NCI-H2196 (cell line): Measurements from ENCODE around the gene PLIN3.
"Not testable (repeated sequence)": the region's sequence is repeated elsewhere in the genome, so short reads cannot be mapped to it uniquely, and the experiment has no call there.

Source experiments
- DNase-seq: peaks from one replicate; lab custom pipeline; 2025; ENCODE audit not compliant: unreplicated experiment; lab: John Stamatoyannopoulos, UW

PLIN3 gene, protein sequence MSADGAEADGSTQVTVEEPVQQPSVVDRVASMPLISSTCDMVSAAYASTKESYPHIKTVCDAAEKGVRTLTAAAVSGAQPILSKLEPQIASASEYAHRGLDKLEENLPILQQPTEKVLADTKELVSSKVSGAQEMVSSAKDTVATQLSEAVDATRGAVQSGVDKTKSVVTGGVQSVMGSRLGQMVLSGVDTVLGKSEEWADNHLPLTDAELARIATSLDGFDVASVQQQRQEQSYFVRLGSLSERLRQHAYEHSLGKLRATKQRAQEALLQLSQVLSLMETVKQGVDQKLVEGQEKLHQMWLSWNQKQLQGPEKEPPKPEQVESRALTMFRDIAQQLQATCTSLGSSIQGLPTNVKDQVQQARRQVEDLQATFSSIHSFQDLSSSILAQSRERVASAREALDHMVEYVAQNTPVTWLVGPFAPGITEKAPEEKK

DNA sequence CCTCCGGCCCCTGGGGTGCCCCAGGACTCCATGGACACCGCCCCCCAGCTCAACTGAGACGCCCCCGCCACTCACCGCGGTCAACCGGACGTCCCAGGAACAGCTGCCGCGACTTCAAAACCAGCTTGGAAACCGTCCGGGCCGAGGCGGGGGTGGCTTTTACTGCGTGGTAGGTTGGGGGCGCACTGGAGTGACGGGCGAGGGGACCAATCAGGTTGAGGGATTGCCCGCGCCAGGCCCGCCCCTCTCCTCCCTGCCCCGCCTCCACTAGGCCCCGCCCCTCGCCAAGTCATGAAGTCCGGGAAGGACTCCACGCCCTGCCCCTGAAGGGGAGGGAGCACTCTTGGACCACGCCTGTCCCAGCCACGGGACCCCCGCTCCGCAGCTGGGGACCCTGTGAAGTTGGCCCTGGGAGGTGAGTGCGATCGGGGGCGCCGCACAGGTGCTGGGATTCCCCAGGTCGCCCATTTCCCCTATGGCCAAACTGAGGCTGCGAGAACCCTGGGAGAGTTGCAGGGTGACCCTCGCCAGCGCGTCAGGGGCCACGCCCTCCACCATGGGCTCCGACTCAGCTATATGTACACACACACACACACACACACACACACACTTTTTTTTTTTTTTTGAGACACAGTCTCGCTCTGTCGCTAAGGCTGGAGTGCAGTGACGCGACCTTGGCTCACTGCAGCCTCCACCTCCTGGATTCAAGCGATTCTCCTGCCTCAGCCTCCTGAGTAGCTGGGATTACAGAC, at the start of gene PLIN3:
PLIN3 (minus strand) TSS at position 134 of the 752 bp plus-strand sequence. CDS start 6,273 bp downstream, outside the sequence.
- DNase-seq: peak; percentile 78

DNA sequence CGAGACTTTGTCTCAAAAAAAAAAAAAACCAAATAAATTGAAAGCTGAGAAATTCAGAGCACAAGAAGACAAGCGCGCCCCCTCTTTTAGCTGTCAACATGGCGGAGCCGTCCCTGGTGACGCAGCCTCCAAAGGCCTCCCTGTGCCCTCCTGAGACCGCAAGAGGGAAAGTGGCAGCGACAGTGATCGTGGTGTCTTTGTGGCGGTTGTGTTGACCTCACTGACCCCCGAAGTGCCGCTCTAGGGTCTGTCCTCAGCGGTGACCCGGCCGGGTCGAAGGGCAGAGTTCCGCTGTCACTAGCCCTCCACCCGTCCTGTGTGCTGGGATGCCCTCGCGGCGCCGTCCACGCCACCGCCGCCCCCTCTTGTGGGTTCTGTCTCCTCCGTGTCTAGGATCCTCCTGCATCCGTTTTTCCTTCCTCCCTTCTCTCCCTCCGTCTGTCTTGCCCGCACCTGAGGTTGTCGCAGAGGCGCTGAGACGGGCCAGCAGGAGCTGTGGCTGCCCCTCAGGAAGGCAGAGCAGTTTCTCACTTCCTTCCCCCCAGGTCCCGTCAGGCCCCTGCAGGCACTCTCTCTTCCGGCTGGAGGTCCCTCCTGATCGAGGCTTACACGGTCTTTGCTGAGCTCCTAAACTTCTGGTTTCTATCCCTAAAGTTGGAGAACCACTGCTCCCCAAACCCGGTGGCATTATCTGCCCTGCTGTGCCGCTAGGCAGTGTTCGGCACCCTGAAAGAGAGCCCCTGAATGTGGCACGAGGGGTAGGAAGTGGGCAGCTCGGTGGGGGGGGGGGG, 49.0 kb upstream of the PLIN3 start:
- DNase-seq: no peak

DNA sequence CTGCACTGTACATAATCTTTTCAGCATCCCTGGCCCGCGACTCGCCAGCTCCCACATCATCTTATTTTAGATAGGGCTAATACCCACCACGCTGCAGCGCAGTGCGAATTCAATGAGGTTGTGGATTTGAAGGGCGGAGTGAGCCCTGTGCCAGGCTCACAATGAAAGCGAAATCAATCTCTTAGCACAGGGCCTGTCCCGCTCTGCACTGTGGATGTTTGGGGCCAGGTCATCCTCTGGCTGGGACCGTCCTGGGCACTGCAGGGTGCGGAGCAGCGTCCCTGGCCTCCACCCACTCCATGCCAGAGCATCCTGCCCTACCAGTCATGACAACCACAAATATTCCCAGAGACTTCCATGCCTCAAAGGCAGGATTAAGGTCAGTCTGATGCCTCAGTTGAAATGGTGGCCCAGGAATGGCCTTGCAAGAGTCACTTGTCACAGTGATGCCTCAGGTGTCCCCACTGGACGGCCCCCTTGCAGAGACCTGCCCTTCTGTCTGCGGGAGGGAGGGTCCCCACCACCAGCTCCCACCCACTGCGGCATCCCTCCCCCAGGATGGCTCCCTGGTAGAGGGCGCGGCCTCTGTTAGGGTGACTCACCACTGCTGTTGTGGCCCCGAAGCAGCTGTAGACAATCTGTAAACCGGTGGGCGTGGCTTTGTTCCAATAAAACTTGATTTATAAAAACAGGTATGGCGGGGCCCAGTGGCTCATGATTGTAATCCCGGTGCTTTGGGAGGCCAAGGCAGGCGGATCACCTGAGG, 47.5 kb upstream of the PLIN3 start:
- peak; percentile 18 for DNase-seq

DNA sequence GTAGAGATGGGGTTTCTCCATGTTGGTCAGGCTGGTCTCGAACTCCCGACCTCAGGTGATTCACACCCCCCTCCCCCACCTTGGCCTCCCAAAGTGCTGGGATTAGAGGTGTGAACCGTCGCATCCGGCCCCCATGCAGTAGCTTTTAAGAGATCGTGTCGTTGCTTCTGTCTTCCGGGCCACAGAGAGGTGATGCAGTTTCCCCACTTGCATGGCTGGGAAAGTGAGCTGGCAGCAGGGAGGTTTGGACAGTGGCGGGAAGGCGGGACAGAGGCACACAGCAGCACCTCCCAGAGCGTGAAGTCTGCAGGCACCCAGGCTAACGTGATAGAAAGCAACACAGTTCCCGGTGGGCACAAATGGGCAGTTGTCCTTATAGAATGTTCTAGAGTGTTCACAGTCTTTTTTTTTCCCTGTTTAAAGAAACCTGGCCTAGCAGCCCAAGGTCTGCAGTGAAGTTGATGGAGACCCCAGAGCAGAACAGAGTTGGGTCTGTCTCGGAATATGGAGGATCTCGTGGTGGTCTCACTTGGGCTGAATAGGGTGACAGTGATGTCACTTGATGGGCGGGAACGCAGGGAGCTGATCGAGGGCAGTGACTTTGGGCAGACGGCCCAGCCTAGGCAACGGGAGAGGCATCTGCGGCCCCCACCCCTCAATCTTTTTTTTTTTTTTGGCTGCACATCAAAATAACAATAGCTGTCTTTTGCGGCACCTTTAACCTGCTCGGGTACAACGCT, 46.7 kb upstream of the PLIN3 start:
- no peak for DNase-seq

DNA sequence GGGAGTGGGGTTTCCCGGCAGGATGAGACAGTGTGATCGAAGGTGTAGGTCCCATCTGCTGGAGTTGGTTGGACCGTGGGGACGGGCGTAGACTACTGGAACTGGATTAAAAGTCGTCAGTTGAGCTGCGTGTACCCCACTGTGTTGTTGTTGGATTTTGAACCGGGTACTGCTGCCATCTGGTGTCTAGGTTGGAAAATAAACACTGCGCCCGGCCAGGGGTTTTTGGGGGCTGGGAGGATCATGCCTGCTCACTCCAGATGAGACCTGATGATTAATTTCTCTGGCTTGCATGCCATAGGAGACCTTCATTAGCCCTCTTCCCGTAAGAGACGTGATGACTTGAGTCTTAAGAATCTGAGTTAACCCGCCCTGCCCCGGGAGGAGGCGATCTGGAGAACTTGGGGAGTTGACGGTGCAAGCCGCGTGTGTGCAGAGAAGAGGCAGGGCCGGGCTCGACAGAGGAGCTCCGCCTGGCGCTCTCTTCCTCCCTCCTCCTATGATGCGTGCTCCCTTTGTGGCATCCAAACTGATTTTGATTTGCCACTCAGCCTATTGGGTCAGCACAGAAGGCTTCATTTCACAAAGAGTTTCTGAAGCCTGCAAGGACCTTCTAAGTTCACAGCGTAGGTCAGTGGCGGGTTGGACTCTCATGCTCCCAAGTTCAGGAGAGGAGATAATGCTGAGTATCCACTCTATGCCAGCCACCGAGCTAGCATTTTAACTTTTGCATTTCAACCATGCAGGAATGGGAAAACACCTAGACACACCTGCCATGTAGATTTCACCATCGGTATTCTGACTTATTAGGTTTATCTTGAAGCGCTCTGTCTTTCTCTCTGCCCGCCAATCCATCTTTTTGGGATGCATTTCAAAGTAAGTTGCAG, 44.6 kb upstream of the PLIN3 start:
- peak; percentile 48 for DNase-seq

DNA sequence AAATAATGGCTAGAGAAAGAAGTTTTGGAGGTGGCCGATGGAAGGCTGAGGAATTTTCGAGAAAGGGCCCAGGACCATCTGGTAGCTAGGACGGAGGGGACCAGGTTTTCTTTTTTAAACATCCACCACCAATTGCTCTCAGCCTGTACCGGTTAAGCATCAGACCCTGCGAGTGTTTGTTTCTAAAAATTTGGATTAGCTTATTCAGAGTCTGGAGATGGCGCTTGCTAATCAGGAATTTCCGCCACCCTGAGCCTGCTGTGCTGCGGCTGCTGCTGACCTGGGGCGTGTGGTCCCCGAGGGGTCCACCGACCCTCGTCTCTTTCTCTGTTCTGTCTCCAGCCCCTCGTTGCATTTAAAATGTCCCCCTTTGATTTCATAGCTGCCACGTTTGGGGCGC, 43.8 kb upstream of the PLIN3 start:
- DNase-seq: no peak

DNA sequence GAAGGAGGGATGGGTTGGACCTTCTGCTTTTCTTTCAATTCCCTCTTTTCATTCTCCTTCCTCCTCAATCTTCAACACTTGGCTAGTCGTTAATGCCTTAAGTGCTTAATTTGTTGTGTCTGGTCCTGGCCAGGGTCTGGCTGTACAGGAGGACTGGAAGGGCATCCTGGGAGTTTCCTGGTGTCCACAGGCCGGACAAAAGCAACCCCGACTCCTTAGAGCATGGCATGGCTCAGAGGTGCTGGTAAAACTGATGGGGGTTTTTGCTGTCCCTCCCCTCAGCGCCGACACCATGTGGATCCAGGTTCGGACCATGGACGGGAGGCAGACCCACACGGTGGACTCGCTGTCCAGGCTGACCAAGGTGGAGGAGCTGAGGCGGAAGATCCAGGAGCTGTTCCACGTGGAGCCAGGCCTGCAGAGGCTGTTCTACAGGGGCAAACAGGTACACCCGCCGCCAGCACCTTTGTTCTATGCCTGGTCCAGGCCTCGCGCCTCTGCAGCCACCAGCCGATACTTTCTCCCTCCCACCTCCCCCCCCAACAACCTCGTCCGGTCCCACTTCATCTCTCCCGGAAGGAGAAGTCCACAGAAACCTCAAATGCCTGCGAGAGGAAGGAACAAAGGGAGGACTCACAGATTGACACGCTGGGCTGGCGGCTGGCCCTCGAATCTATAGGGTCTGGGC, 43.3 kb upstream of the PLIN3 start:
- no peak for DNase-seq

DNA sequence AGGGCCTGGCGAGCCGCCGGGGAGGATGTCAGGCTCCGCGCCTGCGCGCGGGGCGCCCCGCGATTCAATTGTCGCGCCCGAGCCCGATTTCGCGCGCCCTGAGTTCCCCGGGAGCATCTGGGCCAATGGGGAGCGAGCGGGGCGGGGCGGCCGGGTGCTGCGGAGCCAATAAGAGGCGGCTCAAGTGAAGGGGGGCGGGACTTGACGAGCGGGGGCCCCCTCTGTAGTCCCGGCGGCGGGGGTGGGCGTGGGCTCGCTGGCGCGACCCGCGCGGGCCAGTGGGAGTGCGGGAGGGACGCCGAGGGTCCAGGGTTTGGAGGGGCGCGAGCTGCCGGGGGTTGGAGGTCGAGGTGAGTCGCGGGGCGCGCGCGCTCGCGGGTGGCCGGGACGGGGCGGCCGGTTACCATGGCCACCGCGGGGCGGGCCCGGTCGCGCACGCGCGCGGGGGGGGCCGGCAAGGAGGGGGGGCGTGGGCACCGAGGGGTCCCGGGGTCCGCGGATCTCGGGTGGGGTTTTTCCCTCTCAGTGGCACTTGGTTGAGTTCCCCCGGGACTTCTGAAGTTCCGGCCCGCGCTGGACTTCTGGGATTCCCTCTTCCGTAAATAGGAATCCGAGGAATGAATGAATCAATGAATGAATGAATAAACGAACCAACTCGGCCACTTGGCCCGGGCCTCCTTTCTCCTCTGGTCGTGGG, 42.6 kb upstream of the PLIN3 start:
- peak; percentile 95 for DNase-seq

DNA sequence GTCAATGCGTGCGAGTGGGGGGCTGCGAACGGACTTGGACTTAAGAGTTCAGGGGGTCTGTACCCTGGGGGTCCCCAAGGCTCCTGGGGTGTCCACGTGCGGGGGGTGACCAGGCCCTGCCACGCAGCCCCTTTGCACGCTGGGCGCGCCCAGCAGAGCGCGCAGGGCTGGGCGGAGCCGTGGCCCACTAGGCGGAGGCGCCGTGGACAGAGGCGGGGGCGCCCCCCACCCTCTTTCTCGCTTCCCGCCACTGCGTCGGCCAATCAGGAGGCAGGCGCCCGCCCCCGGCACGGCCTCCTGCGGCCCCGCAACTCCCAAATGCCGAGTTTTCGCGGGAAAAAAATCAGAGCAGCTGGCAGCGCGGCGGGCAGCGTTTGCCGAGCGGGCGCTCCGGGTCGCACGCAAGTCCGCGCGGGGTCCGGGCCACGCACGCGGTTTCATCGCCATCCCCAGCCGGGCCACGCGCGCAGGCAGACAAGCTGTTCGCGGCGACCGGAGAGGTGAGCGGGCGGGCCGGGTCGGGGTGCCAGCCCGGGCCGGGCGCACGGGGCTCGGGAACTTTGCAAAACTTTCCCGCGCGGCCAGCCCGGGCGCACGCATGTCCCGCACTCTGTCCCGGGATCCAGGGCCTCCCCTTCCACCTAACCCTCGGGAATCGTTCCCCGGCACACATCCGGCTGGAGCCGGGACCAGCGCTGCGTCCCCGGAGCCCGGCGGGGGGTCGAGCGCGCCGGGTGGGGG, 41.9 kb upstream of the PLIN3 start, which contains the start of gene UHRF1:
UHRF1 (plus strand) TSS at position 346 of the 741 bp plus-strand sequence. CDS start 1,385 bp downstream, outside the sequence.
- peak; percentile 84 for DNase-seq

DNA sequence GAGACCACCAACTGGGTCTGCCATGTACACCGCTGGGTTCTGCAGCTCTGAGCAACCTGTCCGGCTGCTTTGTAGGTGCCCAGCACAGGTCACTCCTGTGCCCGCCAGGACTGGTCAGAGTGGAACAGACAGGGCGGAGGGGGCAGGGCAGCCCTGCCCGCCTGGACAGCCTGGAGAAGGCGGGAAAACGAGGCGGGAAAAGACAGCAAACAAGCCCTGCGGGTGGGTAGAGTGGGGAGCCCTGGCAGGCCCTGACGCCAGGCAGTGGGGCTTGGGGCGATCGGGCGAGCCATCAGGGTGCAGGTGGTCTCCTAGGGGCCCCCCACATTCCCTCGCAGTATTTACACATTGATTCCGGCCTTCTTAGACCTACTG, 41.3 kb upstream of the PLIN3 start:
- no peak for DNase-seq

DNA sequence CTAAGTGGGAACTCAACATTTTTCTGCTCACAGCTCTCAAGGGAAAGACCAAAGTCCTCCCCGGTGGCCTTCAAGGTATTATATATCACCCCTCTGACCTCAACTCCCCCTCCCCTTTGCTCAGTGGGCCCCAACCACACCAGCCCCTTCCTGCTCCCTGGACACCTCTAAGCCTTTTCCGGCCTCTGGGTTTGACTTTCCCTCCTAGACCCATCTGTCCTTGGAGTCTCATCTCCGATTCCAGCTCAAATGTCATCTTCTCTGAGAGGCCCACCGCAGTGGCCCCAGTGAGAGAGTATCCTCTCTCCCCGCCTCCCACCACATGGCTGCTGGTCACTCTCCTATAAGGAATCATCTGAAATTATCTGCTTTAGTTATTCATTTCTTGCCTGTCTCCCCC, 40.9 kb upstream of the PLIN3 start:
- no peak for DNase-seq

DNA sequence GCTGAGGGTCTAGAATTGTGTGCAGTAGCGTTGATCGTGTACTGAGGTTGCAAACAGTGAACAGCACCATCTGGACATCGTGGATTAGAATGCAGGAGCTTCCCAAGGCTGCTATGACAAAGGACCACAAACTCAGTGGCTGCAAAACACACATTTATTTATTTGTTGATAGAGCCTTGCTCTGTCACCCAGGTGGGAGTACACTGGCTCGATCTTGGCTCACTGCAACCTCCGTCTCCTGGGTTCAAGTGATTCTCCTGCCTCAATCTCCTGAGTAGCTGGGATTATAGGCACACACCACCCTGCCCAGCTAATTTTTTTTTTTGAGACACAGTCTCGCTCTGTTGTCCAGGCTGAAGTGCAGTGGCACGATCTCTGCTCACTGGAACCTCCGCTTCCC, 39.5 kb upstream of the PLIN3 start:
- no peak for DNase-seq

DNA sequence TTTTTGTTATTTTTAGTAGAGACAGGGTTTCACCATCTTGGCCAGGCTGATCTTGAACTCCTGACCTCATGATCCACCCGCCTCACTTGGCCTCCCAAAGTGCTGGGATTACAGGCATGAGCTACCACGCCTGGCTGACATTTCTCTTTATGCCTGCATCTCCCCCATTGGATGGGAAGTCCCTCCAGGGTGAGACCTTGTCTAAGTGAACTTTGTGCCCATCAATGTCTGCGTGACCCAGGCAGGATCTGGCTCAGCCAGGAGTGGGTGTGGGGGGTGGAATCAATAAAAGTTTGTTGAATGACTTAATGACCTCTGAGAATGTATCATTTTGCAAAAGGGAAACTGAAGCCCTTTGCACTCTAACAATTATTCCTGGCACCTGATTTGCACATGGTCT, 37.0 kb upstream of the PLIN3 start:
- no peak for DNase-seq

DNA sequence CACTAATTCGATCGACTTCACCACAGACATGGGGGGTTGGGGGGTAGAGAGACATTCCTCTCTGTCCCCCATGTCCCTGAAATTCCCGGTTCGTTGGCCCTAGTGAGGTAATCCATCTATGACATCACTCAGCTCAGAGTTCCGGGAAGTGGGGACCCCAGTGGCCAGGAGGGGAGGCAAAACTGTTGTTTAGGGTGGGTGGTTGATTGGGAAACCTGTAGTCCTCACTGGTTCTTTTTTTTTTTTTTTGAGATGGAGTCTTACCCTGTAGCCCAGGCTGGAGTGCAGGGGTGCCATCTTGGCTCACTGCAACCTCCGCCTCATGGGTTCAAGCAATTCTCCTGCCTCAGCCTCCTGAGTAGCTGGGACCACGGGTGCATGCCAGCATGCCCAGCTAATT, 35.3 kb upstream of the PLIN3 start, which contains the start of gene ARRDC5:
ARRDC5 (minus strand) TSS at position 101 of the 400 bp plus-strand sequence; CDS start at position 30, 71 bp downstream.
- DNase-seq: no peak

DNA sequence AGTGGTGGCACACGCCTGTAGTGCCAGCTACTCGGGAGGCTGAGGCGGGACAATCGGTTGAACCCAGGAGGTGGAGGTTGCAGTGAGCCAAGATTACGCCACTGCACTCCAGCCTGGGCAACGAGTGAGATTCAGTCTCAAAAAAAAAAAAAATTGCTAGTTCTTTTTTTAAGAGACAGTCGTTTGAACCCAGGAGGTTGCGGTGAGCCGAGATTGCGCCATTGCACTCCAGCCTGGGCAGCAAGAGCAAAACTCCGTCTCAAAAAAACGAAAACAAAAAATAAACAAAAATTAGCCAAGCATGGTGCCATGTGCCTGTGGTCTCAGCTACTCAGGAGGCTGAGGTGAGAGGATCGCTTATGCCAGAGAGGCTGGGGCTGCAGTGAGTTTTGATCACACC, 33.4 kb upstream of the PLIN3 start:
- DNase-seq: not testable (repeated sequence)

DNA sequence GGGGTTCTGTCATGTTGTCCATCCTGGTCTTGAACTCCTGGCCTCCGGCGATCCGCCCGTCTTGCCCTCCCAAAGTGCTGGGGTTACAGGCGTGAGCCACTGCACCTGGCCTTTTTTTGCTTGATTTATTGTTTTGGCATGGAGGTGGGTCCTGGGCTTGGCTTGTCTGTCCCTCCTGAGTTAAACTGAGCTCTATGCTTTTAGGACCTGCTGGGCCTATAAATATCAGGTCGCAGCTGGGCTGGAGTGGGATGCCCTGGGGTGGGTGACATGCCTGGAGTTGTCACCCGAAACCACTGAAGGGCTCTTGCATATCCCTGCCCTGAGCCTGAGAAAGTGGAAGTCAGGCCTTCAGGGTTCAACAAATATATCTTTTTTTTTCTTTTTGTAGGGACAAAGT, 29.7 kb upstream of the PLIN3 start:
- no peak for DNase-seq

DNA sequence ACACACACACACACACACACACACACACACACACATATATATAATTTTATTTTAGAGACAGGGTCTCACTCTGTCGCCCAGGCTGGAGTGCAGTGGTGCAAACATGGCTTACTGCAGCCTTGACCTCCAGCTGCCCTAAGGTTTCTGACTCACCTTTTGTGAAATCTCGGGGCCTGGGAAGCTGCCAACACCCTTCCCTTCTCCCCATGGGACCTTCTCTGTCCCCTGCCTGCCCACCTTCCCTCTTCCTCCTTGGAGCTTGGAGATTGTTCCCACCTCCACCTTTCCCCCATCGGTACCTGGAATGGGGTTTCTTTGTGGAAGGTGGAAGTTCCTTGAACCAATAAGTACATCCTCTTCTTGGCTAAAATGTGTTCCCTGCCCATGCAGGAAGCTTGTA, 28.9 kb upstream of the PLIN3 start:
- no peak for DNase-seq
